GM21367 (cell line): Measurements from ENCODE around the gene MADCAM1.
A peak's percentile ranks its signal among the peaks of the same experiment; 100 is the strongest.

Source experiments
- ATAC-seq: cut with Tn5 transposase; IDR thresholded peaks from one replicate; pipeline ENCODE4 v1.9.1; 2021; ENCODE audit not compliant: unreplicated experiment

Gene MADCAM1

GRCh38 chr19:488505-489417 lies 7.5 kb upstream of the MADCAM1 start:
- peak; percentile 66 for ATAC-seq

- ATAC-seq = no peak
Observed at GRCh38 chr19:489418-490196, 6.7 kb upstream of the MADCAM1 start.

GRCh38 chr19:491146-491741 lies 5.0 kb upstream of the MADCAM1 start:
- no peak for ATAC-seq

- ATAC-seq = no peak
Observed at GRCh38 chr19:492091-492531, 4.2 kb upstream of the MADCAM1 start.

- ATAC-seq = no peak
Observed at GRCh38 chr19:493391-494170, 2.7 kb upstream of the MADCAM1 start.

- ATAC-seq = no peak
Observed at GRCh38 chr19:494171-495080, 1.9 kb upstream of the MADCAM1 start.

GRCh38 chr19:495081-495401 lies 1.2 kb upstream of the MADCAM1 start:
- no peak for ATAC-seq

- ATAC-seq = no peak
Observed at GRCh38 chr19:495402-496111, 729 bp upstream of the MADCAM1 start.

- ATAC-seq = no peak
Observed at GRCh38 chr19:496986-497385, 700 bp downstream of the MADCAM1 start.

GRCh38 chr19:497491-497868 lies 1.2 kb downstream of the MADCAM1 start:
- ATAC-seq = no peak

- ATAC-seq = no peak
Observed at GRCh38 chr19:497869-498510, 1.7 kb downstream of the MADCAM1 start.

- no peak for ATAC-seq
Observed at GRCh38 chr19:498511-498891, 2.2 kb downstream of the MADCAM1 start.

GRCh38 chr19:498977-499623 lies 2.8 kb downstream of the MADCAM1 start:
- no peak for ATAC-seq

GRCh38 chr19:501646-502045 lies 5.4 kb downstream of the MADCAM1 start:
- ATAC-seq = no peak

- ATAC-seq = no peak
Observed at GRCh38 chr19:504616-505015, 8.3 kb downstream of the MADCAM1 start.

GRCh38 chr19:506404-507285 lies 10.4 kb downstream of the MADCAM1 start:
- peak; percentile 45 for ATAC-seq
